NCI-H524 (cell line): ENCODE data around the gene PPFIA1.
A peak's percentile ranks its signal among the peaks of the same experiment; 100 is the strongest.
"Not testable (repeated sequence)": the region's sequence is repeated elsewhere in the genome, so short reads cannot be mapped to it uniquely, and the experiment has no call there.

Experiments
- DNase-seq, 2 experiments: peaks; one replicate each; lab custom pipeline; 2025; lab: John Stamatoyannopoulos, UW

The PPFIA1 gene

GRCh38 chr11:70394211-70394950 lies 123.9 kb downstream of the PPFIA1 start:
- no peak for DNase-seq

DNA sequence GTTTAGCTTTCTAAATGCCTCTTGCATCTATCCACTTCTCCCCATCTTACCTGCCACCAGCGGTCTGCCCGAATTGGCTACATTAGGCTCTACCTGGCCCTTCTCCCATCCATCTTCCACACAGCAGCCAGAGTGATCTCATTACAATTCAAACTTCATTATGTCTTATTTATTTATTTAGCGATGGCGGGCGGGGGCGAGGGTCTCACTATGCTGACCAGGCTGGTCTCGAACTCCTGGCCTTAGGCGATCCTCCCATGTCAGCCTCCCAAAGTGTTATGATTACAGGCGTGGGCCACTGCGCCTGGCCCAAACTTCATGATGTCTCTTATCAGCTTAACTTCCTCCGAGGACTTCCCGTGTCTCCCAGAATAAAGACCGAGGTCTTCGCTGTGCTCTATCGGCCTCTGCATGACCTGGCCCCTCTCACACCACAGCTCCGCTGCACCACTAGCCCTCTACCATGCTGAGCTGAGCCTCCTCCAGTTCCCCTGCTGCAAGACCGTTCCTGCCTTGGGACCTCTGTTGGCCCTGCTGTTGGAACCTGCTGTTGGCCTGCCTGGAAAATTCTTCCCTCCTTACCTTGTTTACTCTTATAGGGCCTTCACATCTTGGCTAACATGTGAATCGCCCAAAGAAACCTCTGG lies 127.0 kb downstream of the PPFIA1 start:
- peak; percentile 16 to 41 for DNase-seq

DNA sequence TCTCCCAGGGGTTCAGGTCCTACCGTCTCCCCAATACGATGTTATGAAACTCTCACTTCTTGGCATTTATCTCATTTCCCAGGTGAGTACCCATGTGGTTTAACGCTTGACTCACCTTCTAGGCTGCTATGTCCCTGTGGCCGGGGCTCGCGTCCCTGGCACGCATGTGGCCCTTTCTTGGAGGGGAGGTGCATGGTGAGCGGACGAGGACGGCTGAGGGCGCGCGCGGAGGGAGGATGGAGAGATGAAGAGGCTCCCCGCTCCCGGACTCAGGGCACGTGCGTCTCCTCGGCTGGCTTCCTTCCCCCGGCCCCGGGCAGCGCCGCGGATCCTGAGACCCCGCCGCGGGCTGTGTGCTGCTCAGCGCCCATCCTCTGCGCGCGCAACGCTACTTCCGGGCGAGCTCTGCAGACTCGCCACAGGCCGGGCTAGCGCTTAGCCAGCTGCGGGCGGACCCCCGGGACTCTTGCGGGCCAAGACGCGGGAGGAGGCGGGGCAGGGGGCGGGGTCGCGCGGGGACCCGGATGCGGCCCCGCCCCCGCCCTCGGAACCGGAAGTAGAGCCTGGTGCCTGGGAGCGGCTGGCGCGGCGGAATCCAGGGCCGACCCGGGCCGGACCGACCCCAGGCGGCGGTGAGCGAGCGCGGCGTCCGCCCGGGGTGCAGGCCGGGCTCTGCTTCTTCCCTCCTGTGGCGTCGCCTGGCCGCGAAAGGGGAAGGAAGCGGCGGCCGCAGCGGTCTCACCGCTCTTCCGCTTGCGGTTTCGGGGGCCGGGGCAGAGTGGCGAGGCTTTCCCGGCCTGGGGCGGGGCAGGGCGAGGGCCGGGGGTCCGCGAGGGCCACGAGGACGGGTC lies 127.7 kb downstream of the PPFIA1 start, which contains the start of gene CTTN:
CTTN (plus strand) TSS at position 547 of the 851 bp plus-strand sequence. CDS start 8,769 bp downstream, outside the sequence.
- peak; percentile 65 to 83 for DNase-seq

GRCh38 chr11:70398834-70399680 lies 128.6 kb downstream of the PPFIA1 start:
- DNase-seq: no peak

GRCh38 chr11:70399681-70400112 lies 129.2 kb downstream of the PPFIA1 start:
- no peak for DNase-seq

DNA sequence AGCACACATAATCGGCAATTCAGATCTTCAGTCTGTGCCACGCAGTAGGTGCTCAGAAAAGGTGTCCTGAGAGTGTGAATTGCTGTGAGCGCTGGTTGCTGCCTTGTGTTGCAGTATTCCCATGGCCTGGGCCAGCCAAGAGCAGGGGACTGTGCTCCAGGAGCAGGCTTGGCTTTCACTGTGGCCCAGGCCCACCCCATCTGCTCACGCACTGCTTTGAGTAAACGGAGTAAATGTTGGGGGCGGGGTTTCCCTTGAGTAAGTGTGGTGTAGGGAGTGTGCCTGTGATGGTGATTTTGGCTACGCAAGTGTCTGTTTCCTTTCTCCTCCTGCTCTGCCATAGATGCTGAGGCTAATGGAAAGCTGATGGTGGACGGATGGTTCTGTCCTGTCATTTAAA lies 130.2 kb downstream of the PPFIA1 start:
- no peak for DNase-seq

DNA sequence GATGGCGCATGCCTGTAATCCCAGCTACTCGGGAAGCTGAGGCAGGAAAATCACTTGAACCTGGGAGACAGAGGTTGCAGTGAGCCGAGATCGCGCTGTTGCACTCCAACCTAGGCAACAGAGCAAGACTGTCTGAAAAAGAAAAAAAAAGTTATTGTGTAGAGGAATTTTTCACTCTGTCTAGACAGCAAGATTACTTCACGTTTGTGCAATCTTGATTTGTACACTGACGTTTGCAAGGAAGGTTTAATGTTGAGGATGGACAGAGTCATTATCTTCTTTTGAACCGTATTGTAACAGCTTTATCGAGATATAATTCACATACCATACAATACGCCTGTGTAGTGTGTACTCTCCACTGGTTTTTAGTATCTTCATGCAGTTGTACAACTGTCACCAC lies 131.5 kb downstream of the PPFIA1 start:
- DNase-seq: no peak

- no peak for DNase-seq
These were observed 132.2 kb downstream of the PPFIA1 start for GRCh38 chr11:70402685-70403084.

DNA sequence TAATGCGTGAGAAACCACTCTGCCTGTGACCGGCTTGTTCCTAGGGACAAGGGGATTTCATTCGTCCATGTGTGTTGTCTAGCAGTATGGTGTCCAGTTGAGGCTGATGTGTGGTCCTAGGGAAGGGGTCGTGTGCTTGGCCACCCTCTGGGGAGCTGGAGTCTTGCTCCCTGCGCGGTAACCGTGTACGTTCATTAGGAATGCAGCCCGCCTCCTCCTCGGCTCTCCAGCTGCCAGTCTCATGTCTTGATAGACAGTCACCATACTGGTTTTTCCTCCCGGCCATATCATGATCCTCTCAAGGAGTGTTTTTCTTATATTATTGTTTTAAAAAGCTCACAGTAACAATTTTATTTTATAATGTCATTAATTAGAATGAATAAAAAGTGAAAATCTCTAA lies 133.8 kb downstream of the PPFIA1 start:
- no peak for DNase-seq

DNA sequence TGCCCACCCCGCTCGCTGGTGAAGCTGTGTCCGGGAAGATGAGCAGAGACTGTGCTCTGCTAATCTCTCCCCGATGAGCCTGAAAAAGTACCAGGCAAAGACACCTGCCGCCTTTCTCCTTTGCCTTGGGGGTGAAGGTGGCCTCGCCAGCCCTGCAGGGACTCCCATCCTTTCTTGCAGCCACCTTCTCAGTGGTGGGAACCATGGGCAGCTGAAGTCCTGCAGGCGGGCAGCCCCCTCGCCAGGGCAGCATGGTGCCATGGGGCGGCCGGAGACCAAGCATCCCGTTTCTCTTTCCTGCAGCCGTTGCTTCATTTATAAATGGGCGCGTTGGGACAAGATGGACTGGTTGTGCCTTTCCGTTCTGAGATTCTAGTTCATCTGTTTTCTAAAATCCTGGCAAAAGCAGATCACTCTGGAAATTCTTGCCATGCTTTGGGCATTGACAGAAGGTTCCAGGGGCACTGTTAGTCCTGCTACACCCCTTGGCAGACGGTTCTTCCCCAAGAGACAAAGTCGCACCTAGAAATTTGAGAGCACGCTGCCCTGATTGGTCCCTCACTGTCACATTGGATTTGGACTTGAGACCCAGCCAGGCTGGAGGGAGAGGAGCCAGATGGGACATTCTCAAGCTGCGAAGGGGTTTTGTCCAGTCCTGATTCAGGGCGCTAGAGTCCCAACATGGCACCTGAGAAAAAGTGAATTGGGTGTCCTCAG lies 135.3 kb downstream of the PPFIA1 start:
- DNase-seq: peak; percentile 10 to 43

GRCh38 chr11:70407121-70407520 lies 136.6 kb downstream of the PPFIA1 start:
- no peak for DNase-seq

DNA sequence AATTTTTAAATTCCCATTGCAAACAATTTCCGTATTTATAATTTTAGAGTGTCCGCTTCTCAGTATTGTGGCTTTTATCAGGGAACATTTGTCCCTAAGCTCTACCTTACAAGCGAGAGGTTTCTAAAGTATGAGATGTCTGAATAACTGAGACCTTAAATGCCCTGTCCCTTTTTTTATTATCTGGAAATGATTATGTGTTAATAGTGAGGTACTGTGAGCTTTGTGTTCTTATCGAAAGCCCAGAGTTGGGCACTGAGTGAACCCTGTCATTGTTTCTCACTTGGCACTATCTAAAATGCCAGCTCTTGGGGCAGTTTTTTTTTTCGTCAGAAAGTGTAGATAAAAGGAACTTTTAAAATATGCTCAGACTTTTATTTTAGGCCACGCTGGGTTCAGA lies 137.3 kb downstream of the PPFIA1 start:
- DNase-seq: no peak

GRCh38 chr11:70408326-70408725 lies 137.8 kb downstream of the PPFIA1 start:
- DNase-seq: not testable (repeated sequence)

- no peak for DNase-seq
These were observed 138.9 kb downstream of the PPFIA1 start for GRCh38 chr11:70409437-70409836.

GRCh38 chr11:70409871-70410270 lies 139.4 kb downstream of the PPFIA1 start:
- DNase-seq: no peak

DNA sequence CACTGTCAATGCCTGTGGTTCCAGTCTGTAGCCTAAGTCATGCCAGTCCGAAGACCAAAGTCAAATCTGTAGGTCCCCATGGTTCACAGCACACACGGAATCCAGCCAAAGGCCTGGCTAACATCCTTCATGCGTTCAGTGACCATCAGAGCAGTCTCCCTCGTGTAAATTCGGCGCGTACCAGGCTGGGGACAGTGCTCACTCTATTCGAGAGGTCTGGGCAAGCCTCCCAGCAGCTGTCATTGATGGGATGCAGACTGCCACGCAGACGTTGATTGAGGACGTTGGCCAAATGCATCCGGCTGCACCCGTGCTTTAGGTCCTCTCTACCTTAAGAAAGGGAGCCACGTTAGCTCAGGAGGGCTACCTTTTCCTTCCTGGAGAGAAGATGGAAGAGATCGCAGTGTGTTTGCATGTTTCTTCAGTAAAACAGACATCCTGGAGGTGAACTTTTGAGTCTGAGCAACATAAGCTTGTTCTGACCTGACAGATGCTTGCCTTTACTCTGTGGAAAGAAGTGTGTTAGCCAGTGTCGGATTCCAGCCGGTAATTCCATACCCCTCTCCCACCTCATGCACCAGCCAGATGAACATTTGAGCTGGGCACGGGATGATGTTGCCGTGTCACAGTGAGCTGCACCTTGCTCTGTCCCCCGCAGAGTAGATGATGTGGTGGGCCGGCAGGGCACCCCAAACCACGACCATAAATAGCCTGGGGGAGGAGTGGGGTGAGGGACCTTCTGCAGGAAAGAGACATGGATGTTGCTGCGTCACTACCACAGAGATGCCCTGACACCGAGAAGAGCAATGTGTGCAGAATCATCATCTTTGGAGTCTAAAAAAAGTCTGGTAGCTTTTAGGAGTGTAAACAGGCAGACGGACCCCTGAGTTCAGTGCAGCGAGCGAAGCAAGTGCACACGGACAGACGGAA lies 140.1 kb downstream of the PPFIA1 start:
- no peak for DNase-seq

DNA sequence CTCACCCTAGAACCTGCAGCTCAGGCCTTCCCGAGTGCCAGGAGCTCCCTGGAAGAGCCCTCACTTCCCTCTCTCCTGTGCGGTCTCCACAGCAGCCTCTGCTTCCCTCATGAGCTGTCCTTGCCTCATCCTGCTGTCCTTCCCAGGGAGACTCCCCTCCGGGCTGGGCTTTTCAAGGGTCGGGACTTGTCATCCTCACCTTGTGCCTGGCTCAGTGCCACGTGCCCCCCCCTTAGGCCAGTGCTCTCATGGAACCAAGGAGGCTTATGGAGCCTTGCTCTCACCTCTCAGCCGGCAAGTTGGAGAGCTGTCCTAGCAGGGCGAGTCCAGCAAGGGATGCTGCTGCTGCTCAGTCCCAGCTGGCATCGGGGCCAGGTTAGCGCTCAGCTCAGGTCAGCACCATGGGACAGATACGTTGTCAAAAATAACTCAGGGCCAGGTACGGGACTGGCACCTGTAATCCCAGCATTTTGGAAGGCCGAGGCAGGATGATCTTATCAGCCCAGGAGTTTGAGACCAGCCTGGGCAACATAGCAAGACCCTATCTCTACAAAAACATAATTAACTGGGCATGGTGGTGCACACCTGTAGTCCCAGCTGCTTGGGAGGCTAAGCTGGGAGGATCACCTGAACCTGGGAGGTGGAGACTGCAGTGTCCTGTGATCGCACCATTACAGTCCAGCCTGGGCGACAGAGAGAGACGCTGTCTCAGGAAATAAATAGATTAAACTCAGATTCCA lies 141.4 kb downstream of the PPFIA1 start:
- no peak for DNase-seq

DNA sequence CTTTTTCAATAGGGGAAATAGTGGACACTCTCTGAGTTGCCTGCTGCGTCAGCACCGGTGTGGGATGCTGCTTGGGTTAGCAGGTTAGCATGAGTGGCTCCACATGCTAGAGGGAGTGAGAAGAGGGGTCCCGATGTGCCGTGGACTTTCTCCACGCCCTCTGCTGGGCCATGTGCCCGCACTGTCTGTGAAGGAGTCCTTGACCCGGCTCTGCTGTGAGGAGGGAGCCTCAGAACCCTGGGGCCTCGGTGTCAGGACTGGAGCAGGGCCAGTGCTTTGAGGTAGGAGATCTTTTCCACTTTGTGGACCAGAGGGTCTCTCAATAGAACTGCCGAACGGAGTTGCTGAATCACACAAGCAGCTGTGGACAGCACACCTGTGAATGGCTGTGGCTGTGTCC lies 142.7 kb downstream of the PPFIA1 start:
- no peak for DNase-seq
